HepG2 (cell line): Measurements from ENCODE around the gene DNLZ. TPM values are rescaled to one million over a fixed set of nuclear protein-coding genes. Genes with fewer than 3 reads are reported as not detected.
A peak's percentile ranks its signal among the peaks of the same experiment; 100 is the strongest.

Experiments used
- ADNP ChIP-seq: sonication (generic); formaldehyde crosslinking; IDR thresholded peaks from 2 replicates; pipeline ENCODE4 v1.4.0; 2020; ENCODE audit warnings: missing genetic modification reagents
- CBX1 ChIP-seq: IDR thresholded peaks from one replicate; pipeline ENCODE4 v1.6.1; 2016; ENCODE audit warnings: antibody characterized with exemption, low read depth
- GATAD2A ChIP-seq: IDR thresholded peaks from 2 replicates; pipeline ENCODE4 v1.6.1; 2016
- KLF12 ChIP-seq: sonication (generic); formaldehyde crosslinking; IDR thresholded peaks from 2 replicates; pipeline ENCODE4 v1.4.0; 2020; ENCODE audit warnings: missing genetic modification reagents, borderline replicate concordance
- MYC ChIP-seq: sonication (generic); formaldehyde crosslinking; IDR thresholded peaks from 2 replicates; pipeline ENCODE4 v1.9.0; 2021; ENCODE audit warnings: missing genetic modification reagents, borderline replicate concordance
- NAIF1 ChIP-seq: sonication (generic); formaldehyde crosslinking; IDR thresholded peaks from 2 replicates; pipeline ENCODE4 v1.5.0; 2020; ENCODE audit warnings: mild to moderate bottlenecking, missing genetic modification reagents, borderline replicate concordance
- RAD21 ChIP-seq: fragments of 450-650 bp; formaldehyde crosslinking; IDR thresholded peaks from 2 replicates; pipeline ENCODE4 v1.5.0; 2020; ENCODE audit warnings: mild to moderate bottlenecking
- SMARCC2 ChIP-seq: fragments of 450-650 bp; IDR thresholded peaks from 2 replicates; pipeline ENCODE4 v1.6.1; 2017; ENCODE audit warnings: antibody characterized with exemption, mild to moderate bottlenecking
- SOX13 ChIP-seq, 3 experiments: fragments of 450-650 bp in 1 of 3; sonication (generic) in 1 of 3; formaldehyde crosslinking in 1 of 3; IDR thresholded peaks in 2 of 3; conservative IDR thresholded peaks in 1 of 3; 2 replicates each; pipeline versions ENCODE4 v1.5.0 to v1.6.1; 2016 to 2020; ENCODE audit warnings: antibody characterized with exemption in 1 of 3, mild to moderate bottlenecking in 1 of 3, missing compliant biosample characterization in 1 of 3, missing genetic modification reagents in 1 of 3, moderate library complexity in 1 of 3
- SP5 ChIP-seq: IDR thresholded peaks from 2 replicates; pipeline ENCODE4 v1.6.1; 2016; ENCODE audit warnings: low read depth, borderline replicate concordance
- TAF1 ChIP-seq: sonication (generic); formaldehyde crosslinking; IDR thresholded peaks from 2 replicates; pipeline ENCODE4 v1.4.0; 2020; ENCODE audit warnings: missing genetic modification reagents
- ZNF124 ChIP-seq: sonication (generic); formaldehyde crosslinking; IDR thresholded peaks from 2 replicates; pipeline ENCODE4 v1.4.0; 2020; ENCODE audit warnings: missing genetic modification reagents
- ZNF263 ChIP-seq: sonication (generic); formaldehyde crosslinking; IDR thresholded peaks from 2 replicates; pipeline ENCODE4 v1.4.0; 2020; ENCODE audit warnings: missing genetic modification reagents
- ZNF367 ChIP-seq: sonication (generic); formaldehyde crosslinking; IDR thresholded peaks from 2 replicates; pipeline ENCODE4 v1.4.0; 2020; ENCODE audit warnings: missing genetic modification reagents, borderline replicate concordance
- ZNF678 ChIP-seq: sonication (generic); formaldehyde crosslinking; IDR thresholded peaks from 2 replicates; pipeline ENCODE4 v1.4.0; 2020; ENCODE audit warnings: mild to moderate bottlenecking, missing genetic modification reagents
- ZNF782 ChIP-seq: sonication (generic); formaldehyde crosslinking; IDR thresholded peaks from 2 replicates; pipeline ENCODE4 v1.4.0; 2020; ENCODE audit warnings: missing genetic modification reagents, mild to moderate bottlenecking, borderline replicate concordance
- ZNF878 ChIP-seq: sonication (generic); formaldehyde crosslinking; IDR thresholded peaks from 2 replicates; pipeline ENCODE4 v1.8.1; 2023; ENCODE audit warnings: mild to moderate bottlenecking, missing genetic modification reagents, moderate library complexity
- polyA plus RNA-seq, 8 experiments: library from polyadenylated mRNA; depleted of rRNA in 3 of 8; stranded (reverse) in 7 of 8; unstranded in 1 of 8; fragments of >200 nt; fragmentation: Illumina TruSeq in 4 of 8; extraction: Trizol in 4 of 8; gene quantifications; 2 replicates each; pipeline versions ENCODE4 v1.2.1 to v1.2.3, GENCODE V29; 2011 to 2016; ENCODE audit warnings: low read depth in 4 of 8, missing spikeins in 1 of 8, mixed read lengths in 1 of 8; ENCODE audit not compliant: insufficient read depth in 1 of 8
- total RNA-seq, 5 experiments: library from RNA; depleted of rRNA; stranded (reverse); fragments of >200 nt; fragmentation: Illumina TruSeq; extraction: Trizol; gene quantifications; 2 replicates each; pipeline ENCODE4 v1.2.3, GENCODE V29; 2016; ENCODE audit warnings: low read depth in 1 of 5
- TF ChIP-seq, protein P1 (sequence below): sonication (generic); formaldehyde crosslinking; IDR thresholded peaks from 2 replicates; pipeline ENCODE4 v1.8.0; 2022; ENCODE audit warnings: missing genetic modification reagents, mild to moderate bottlenecking, inconsistent platforms, borderline replicate concordance
- TF ChIP-seq, protein P2 (sequence below): sonication (generic); formaldehyde crosslinking; IDR thresholded peaks from 2 replicates; pipeline ENCODE4 v1.5.1; 2020; ENCODE audit warnings: missing genetic modification reagents, mild to moderate bottlenecking, borderline replicate concordance
- TF ChIP-seq, protein P3 (sequence below): IDR thresholded peaks from 2 replicates; pipeline ENCODE4 v1.6.1; 2016; ENCODE audit warnings: missing compliant biosample characterization, missing genetic modification reagents, borderline replicate concordance

Gene DNLZ
- total and polyA plus RNA-seq, 2 of the 13 experiments (the other 11 are each of a cell fraction or from before 2014, with no cell fraction given): 3.4 to 8.0 TPM

DNA sequence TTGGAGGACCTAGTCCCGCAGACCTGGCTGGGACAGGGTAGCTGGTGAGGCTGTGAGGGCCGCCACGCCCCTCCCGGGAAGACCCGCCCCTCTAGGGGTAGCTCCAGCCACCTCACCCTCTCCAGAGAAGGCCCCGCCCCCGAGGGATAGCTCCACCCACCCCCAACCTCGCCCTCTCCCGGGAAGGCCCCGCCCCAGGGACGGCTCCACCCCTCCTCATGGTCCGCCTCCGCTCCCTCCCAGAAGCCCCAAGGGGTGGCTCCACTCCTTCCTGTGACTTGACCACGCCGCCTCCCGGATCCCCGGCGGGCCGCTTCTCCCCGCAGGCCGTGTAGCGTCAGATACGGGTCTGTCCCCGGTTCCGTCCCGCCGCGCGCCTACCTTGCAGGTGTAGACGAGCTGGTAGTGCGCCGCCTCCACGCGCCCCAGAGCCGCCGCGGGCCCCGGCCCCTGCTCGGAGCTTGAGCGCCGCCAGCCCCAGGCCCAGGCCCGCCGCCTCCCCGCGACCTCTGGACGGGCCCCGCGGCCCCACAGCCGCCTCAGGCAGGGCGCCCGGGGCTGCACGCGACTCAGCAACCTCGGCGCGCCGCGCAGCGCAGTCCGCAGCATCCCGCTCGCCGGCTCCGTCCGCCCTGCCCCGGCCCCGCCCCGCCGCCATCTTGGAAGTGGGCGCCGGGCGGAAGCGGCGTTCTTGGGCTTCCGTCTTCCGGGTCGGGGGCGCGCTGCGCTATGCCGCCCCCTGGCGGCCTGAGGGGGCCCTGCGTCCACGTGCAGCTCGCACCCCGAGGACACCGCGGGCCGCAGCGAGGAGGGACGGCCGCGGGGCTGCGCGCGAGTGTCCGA, at the start of gene DNLZ (continued):
- TF ChIP-seq SOX13 (IDR thresholded peaks at IDR 0.05) (no peak), SOX13 (CRISPR knock-in tag; conservative IDR thresholded peaks at IDR 0.05 in 1 of 2, IDR thresholded peaks at IDR 0.05 in 1 of 2) (peak in 1 of 2 experiments; percentile 48; a peak in 1 of 4 replicates), ZNF878 (CRISPR knock-in tag) (no peak), ZNF678 (CRISPR knock-in tag) (peak; percentile 85; the same call in 1 of the 2 replicates), GATAD2A (CRISPR knock-in tag) (no peak), TAF1 (CRISPR knock-in tag) (peak; percentile 72), CBX1 (peak; percentile 24), SP5 (CRISPR knock-in tag) (peak; percentile 64), KLF12 (peak; percentile 97), ZNF124 (no peak), MYC (peak; percentile 98), ZNF782 (no peak), ZNF367 (CRISPR knock-in tag) (no peak; the same call in 1 of the 2 replicates), ADNP (CRISPR knock-in tag) (no peak), SMARCC2 (no peak), ZNF263 (peak; percentile 73), NAIF1 (no peak), RAD21 (peak; percentile 93)
- TF ChIP-seq, protein P1, sequence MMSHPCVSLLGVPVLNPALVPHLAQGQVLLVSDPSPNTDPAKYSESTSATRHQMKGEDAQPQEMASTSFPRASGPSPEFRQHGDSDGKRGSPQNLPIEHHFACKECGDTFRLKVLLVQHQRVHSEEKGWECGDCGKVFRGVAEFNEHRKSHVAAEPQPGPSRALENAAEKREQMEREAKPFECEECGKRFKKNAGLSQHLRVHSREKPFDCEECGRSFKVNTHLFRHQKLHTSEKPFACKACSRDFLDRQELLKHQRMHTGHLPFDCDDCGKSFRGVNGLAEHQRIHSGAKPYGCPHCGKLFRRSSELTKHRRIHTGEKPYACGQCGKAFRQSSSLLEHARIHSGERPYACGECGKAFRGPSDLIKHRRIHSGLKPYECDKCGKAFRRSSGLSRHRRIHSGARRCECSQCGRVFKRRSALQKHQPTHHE (CRISPR knock-in tag): 0 out of 2 replicates have a peak, but pooled peaks have one; percentile 58
- TF ChIP-seq, protein P2, sequence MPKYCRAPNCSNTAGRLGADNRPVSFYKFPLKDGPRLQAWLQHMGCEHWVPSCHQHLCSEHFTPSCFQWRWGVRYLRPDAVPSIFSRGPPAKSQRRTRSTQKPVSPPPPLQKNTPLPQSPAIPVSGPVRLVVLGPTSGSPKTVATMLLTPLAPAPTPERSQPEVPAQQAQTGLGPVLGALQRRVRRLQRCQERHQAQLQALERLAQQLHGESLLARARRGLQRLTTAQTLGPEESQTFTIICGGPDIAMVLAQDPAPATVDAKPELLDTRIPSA: no peak
- TF ChIP-seq, protein P3, sequence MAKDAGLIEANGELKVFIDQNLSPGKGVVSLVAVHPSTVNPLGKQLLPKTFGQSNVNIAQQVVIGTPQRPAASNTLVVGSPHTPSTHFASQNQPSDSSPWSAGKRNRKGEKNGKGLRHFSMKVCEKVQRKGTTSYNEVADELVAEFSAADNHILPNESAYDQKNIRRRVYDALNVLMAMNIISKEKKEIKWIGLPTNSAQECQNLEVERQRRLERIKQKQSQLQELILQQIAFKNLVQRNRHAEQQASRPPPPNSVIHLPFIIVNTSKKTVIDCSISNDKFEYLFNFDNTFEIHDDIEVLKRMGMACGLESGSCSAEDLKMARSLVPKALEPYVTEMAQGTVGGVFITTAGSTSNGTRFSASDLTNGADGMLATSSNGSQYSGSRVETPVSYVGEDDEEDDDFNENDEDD (CRISPR knock-in tag): peak; percentile 98
